Astrocyte of the spinal cord (primary cell): ENCODE data around the gene ACTL10.

Experiments used
- DNase-seq: peaks from one replicate; pipeline ENCODE4 v3.0.0; 2011; ENCODE audit warnings: low read depth, low spot score
- H3K4me3 ChIP-seq: 2 replicates; pipeline ENCODE4 v1.5.1; 2011; ENCODE audit warnings: low read depth, mild to moderate bottlenecking, low read length, moderate library complexity
- CTCF ChIP-seq: IDR thresholded peaks from 2 replicates; pipeline ENCODE4 v1.5.1; 2012; ENCODE audit warnings: low read depth, mild to moderate bottlenecking, low read length, inconsistent platforms
- in situ Hi-C: cut with HindIII; loops from 2 replicates; pipeline ENCODE4 v1.10.0; 2017; ENCODE audit warnings: low sequenced_read_pairs

The ACTL10 gene

GRCh38 chr20:33666293-33667244 is at the start of gene ACTL10:
ACTL10 (plus strand) TSS chr20:33666943; CDS start chr20:33667498, 555 bp downstream.
- peak; percentile 98 for DNase-seq
- TF ChIP-seq CTCF = peak; percentile 49
- in situ Hi-C loops = no loop called here
- peak within 1 kb of the TSS; percentile 40 for H3K4me3 ChIP-seq

DNA sequence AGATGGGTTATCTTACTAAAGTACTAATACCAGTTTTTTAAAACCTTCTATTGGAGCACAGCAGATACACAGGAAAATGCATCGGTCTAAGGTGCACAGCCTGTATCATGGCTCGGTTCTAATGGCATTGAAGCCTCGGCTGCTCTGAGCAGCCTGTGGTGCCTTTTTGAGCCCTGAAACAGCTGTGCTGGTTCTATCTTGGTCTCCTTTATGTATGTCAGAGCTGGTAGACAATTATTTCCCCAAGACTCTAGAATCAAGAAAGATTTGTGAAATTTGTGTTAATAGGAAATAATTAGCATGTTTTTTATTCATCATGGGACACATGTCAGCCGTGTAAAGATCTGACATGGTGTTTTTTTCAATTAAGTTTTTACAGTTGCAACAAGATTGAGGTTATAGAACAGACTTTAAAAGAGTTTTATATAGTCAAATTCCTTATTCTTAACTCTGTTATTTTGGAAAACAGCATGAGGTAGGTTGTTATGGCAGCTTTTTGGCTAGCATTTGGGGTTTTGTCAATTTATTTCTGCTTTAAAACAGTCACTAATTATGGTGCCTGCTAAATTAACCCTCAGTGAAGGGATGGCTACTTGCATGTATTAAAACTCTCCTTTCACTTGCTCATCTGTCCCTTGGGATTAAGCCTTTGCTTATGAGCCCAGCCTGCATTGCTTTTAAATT is 44.9 kb upstream of the ACTL10 start:
- no peak overlapping the region for H3K4me3 ChIP-seq
- in situ Hi-C loops = no loop called here
- no peak for DNase-seq
- TF ChIP-seq CTCF = no peak

- TF ChIP-seq CTCF = no peak
Measured at GRCh38 chr20:33622705-33623365, 43.9 kb upstream of the ACTL10 start.

GRCh38 chr20:33624399-33624798 is 42.3 kb upstream of the ACTL10 start:
- in situ Hi-C loops = no loop called here
- no peak for DNase-seq
- no peak overlapping the region for H3K4me3 ChIP-seq
- no peak for TF ChIP-seq CTCF

More at GRCh38 chr20:33622705-33623365, 43.9 kb upstream of the ACTL10 start:
- no peak for DNase-seq
- no peak overlapping the region for H3K4me3 ChIP-seq
- in situ Hi-C loops = no loop called here

- in situ Hi-C loops = no loop called here
- no peak for TF ChIP-seq CTCF
- DNase-seq = no peak
- no peak overlapping the region for H3K4me3 ChIP-seq
Measured at GRCh38 chr20:33626190-33626589, 40.6 kb upstream of the ACTL10 start.

DNA sequence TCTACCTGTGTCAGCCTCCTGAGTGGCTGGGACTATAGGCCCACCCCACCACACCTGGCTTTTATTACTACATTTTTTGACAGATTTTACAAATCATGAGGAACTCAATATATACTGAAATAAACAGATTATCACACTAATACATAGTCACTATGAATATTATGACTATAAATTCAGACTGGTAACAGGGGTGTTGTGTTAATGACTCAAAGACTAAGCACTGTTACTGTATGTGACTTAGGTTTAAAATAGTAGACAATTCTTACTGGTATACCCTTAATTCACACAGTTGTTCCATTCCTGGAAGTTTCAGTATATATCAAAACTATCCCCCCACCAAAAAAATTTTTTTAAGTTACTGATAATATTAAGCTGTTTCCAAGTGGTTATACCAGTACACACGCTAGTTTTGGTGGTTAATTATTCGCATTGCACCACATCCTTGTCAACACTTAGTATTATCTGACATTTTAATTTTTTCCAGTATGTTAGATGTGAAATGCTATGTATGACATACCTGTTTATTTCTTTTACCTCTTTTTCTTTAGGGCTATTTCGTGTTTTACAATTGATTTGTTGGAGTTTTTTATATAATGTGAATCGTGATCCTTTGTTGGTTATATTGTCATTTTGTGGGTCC is 39.0 kb upstream of the ACTL10 start:
- in situ Hi-C loops = no loop called here
- no peak for TF ChIP-seq CTCF
- DNase-seq = no peak
- H3K4me3 ChIP-seq = no peak overlapping the region
